Measurements from ENCODE around the gene LIMD2.
A peak's percentile ranks its signal among the peaks of the same experiment; 100 is the strongest.

The LIMD2 gene

GRCh38 chr17:63697341-63698286, 2.3 kb downstream of the LIMD2 start:
- H3K4me3 ChIP-seq (replicated peaks; ENCODE audit: low read depth, low read length): no peak overlapping the region
- peak; percentile 48 for DNase-seq (ENCODE audit: low read depth)
- peak; percentile 52 for TF ChIP-seq CTCF (IDR thresholded peaks at IDR 0.05; ENCODE audit: low read length, missing control alignments)

GRCh38 chr17:63696381-63696961, 3.5 kb downstream of the LIMD2 start:
- peak; percentile 57 for DNase-seq (ENCODE audit: low read depth)
- peak; percentile 44 for TF ChIP-seq CTCF (IDR thresholded peaks at IDR 0.05; ENCODE audit: low read length, missing control alignments)
- no peak overlapping the region for H3K4me3 ChIP-seq (replicated peaks; ENCODE audit: low read depth, low read length)

- no peak for DNase-seq (ENCODE audit: low read depth)
- H3K4me3 ChIP-seq (replicated peaks; ENCODE audit: low read depth, low read length): no peak overlapping the region
- TF ChIP-seq CTCF (IDR thresholded peaks at IDR 0.05; ENCODE audit: low read length, missing control alignments): no peak
Measured at GRCh38 chr17:63695889-63696288, 4.0 kb downstream of the LIMD2 start.

GRCh38 chr17:63694950-63695773, 4.8 kb downstream of the LIMD2 start:
- no peak for TF ChIP-seq CTCF (IDR thresholded peaks at IDR 0.05; ENCODE audit: low read length, missing control alignments)
- no peak for DNase-seq (ENCODE audit: low read depth)
- H3K4me3 ChIP-seq (replicated peaks; ENCODE audit: low read depth, low read length): no peak overlapping the region

GRCh38 chr17:63694229-63694949, 5.5 kb downstream of the LIMD2 start:
- no peak for TF ChIP-seq CTCF (IDR thresholded peaks at IDR 0.05; ENCODE audit: low read length, missing control alignments)
- no peak overlapping the region for H3K4me3 ChIP-seq (replicated peaks; ENCODE audit: low read depth, low read length)

GRCh38 chr17:63693411-63694113, 6.4 kb downstream of the LIMD2 start:
- no peak for DNase-seq (ENCODE audit: low read depth)
- H3K4me3 ChIP-seq (replicated peaks; ENCODE audit: low read depth, low read length): no peak overlapping the region
- no peak for TF ChIP-seq CTCF (IDR thresholded peaks at IDR 0.05; ENCODE audit: low read length, missing control alignments)

More at GRCh38 chr17:63694229-63694949, 5.5 kb downstream of the LIMD2 start:
- no peak for DNase-seq (ENCODE audit: low read depth)
